ENCODE measurements around the gene RPS24. TPM values are rescaled to one million over a fixed set of nuclear protein-coding genes. Genes with fewer than 3 reads are reported as not detected.
"Not testable (repeated sequence)": the region's sequence is repeated elsewhere in the genome, so short reads cannot be mapped to it uniquely, and the experiment has no call there.

Gene RPS24
- total RNA-seq, 1 donor from 2014 or later = 1,331 TPM

DNA sequence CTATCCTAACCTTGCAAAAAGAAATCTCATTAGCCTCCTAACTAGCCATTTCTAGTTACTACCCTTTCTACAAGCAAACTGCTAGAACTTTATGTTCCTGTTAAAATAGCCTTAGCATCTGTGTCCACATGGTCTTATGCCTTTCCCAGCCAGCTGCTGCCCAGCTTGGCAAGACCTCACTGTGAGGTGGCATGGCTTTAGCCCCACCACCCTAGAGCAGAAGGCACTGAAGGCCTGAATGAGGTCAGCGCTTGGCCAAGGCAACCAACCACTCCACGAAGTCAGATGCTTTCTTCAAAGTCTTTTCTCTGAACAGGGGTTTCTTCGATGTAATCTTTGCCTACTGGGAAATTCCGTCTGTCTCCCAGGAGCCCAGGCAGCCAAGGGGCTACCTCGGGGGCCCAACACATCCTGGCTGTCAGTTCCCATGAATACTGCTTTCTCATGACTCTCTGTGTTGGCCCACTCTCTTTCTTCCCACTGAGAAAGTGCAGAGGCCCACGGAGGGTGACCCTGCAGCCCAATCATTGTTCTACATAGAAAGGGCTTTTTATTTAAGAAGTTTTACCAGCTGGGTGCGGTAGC lies 45.9 kb upstream of the RPS24 start:
- H4K20me1 ChIP-seq (ENCODE audit: insufficient read depth, low read length) = peaks cover 13% of the 10 kb centered on the region
- no peak for FAIRE-seq

DNA sequence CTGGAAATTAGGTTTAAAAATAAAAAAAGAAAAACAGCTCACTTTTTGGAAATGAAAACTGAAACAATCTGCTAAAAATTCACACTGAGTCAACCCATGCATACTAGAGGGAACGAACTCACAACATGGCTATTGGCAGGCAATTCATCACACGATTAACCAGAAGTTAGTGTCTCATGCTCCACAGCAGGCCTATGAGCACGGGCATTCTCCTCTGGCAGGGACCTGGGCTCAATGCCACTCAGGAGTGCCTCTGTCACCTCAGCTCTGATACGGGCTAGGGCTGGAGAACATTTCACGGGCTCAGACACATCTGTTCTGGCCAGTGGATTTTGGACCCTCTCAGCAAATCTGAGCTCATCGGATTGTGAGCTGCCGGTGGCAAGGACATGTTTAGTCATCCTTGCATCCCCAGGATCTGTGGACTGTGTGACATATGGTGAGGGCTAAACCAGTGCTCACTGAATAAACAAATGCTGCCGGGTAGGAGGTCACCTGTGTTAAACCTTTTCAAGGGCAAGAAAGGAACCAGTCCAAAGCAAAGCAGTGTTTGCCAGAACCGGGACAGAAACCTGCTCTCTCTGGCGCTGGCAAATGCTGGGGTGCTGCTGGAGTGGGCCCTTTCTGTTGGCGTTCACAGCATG lies 44.5 kb upstream of the RPS24 start:
- Histone ChIP-seq H4K20me1 (ENCODE audit: insufficient read depth, low read length) (peaks cover 24% of the 10 kb centered on the region), H3K27ac (ENCODE audit: low read depth, low read length) (peak overlapping the region; percentile 42), H3K4me3 (ENCODE audit: insufficient read depth, low read depth, low read length) (no peak overlapping the region), H3K4me1 (ENCODE audit: insufficient read depth, low read length) (peaks cover 14% of the 10 kb centered on the region), H3K79me2 (ENCODE audit: insufficient read depth, low read length) (no peaks in the 10 kb centered on the region), H3K9ac (ENCODE audit: low read length) (peak overlapping the region; percentile 4), H3K27me3 (ENCODE audit: insufficient read depth, low read length) (no peaks in the 10 kb centered on the region), H2AFZ (ENCODE audit: low read depth, low read length) (no peak overlapping the region), H3K4me2 (ENCODE audit: low read length) (peak overlapping the region; percentile 42), H3K9me3 (ENCODE audit: insufficient read depth, low read depth, low read length) (no peaks in the 10 kb centered on the region), H3K36me3 (ENCODE audit: insufficient read depth, low read length) (peaks cover 65% of the 10 kb centered on the region)
- Mint-ChIP-seq H3K27ac (ENCODE audit: unreplicated experiment) (no peak overlapping the region), H3K36me3 (ENCODE audit: low read depth, unreplicated experiment) (peaks cover 41% of the 10 kb centered on the region), H3K4me1 (ENCODE audit: low read depth, unreplicated experiment) (peaks cover 4% of the 10 kb centered on the region), H3K9me3 (ENCODE audit: unreplicated experiment) (no peaks in the 10 kb centered on the region), H3K27me3 (ENCODE audit: low read depth, unreplicated experiment) (no peaks in the 10 kb centered on the region), H3K4me3 (ENCODE audit: unreplicated experiment) (no peak overlapping the region)
- TF ChIP-seq EZH2 (IDR thresholded peaks at IDR 0.05; ENCODE audit: insufficient read depth, low read length) = no peak
- TF ChIP-seq, protein P1, sequence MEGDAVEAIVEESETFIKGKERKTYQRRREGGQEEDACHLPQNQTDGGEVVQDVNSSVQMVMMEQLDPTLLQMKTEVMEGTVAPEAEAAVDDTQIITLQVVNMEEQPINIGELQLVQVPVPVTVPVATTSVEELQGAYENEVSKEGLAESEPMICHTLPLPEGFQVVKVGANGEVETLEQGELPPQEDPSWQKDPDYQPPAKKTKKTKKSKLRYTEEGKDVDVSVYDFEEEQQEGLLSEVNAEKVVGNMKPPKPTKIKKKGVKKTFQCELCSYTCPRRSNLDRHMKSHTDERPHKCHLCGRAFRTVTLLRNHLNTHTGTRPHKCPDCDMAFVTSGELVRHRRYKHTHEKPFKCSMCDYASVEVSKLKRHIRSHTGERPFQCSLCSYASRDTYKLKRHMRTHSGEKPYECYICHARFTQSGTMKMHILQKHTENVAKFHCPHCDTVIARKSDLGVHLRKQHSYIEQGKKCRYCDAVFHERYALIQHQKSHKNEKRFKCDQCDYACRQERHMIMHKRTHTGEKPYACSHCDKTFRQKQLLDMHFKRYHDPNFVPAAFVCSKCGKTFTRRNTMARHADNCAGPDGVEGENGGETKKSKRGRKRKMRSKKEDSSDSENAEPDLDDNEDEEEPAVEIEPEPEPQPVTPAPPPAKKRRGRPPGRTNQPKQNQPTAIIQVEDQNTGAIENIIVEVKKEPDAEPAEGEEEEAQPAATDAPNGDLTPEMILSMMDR (IDR thresholded peaks at IDR 0.05; ENCODE audit: insufficient read depth, low read depth, low read length) = no peak
- FAIRE-seq (no peak), DNase-seq (ENCODE audit: low read depth) (peak; percentile 47)

More for the DNA sequence above, 45.9 kb upstream of the RPS24 start:
- Mint-ChIP-seq H3K36me3 (ENCODE audit: low read depth, unreplicated experiment) (peaks cover 41% of the 10 kb centered on the region), H3K4me1 (ENCODE audit: low read depth, unreplicated experiment) (peaks cover 11% of the 10 kb centered on the region), H3K27me3 (ENCODE audit: low read depth, unreplicated experiment) (no peaks in the 10 kb centered on the region), H3K4me3 (ENCODE audit: unreplicated experiment) (no peak overlapping the region), H3K27ac (ENCODE audit: unreplicated experiment) (no peak overlapping the region), H3K9me3 (ENCODE audit: unreplicated experiment) (no peaks in the 10 kb centered on the region)
- H3K36me3 ChIP-seq (ENCODE audit: insufficient read depth, low read length) = peaks cover 64% of the 10 kb centered on the region
- TF ChIP-seq, protein P1 (IDR thresholded peaks at IDR 0.05; ENCODE audit: insufficient read depth, low read depth, low read length) = no peak
- TF ChIP-seq EZH2 (IDR thresholded peaks at IDR 0.05; ENCODE audit: insufficient read depth, low read length) = no peak
- H3K27me3 ChIP-seq (ENCODE audit: insufficient read depth, low read length) = no peaks in the 10 kb centered on the region
- peaks cover 24% of the 10 kb centered on the region for H3K4me1 ChIP-seq (ENCODE audit: insufficient read depth, low read length)
- no peak overlapping the region for H3K27ac ChIP-seq (ENCODE audit: low read depth, low read length)
- DNase-seq (ENCODE audit: low read depth) = no peak
- no peak overlapping the region for H2AFZ ChIP-seq (ENCODE audit: low read depth, low read length)
- H3K9me3 ChIP-seq (ENCODE audit: insufficient read depth, low read depth, low read length) = no peaks in the 10 kb centered on the region
- no peak overlapping the region for H3K9ac ChIP-seq (ENCODE audit: low read length)
- H3K79me2 ChIP-seq (ENCODE audit: insufficient read depth, low read length) = no peaks in the 10 kb centered on the region
- no peak overlapping the region for H3K4me2 ChIP-seq (ENCODE audit: low read length)
- H3K4me3 ChIP-seq (ENCODE audit: insufficient read depth, low read depth, low read length) = no peak overlapping the region

DNA sequence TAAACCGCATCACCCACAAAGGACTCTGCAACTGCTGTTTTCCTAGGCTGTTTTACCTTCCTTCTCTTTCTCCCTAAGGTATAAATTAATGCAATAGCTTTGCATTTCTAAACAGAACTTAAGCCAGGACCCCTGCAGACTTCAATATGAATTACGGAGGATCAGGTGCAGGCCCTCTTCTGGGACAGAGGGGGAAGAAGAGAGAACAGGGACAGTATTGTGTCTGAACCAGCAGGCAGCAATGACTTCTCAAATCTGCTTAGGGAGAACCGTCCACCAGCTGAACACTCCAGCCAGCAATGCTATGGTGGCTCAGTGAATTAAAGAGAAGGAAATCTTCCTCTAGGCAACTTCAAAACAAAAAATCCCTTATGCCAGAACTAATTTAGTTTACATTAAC lies 40.0 kb upstream of the RPS24 start:
- peaks cover 4% of the 10 kb centered on the region for H3K4me1 Mint-ChIP-seq (ENCODE audit: low read depth, unreplicated experiment)
- no peak for DNase-seq (ENCODE audit: low read depth)
- Histone ChIP-seq H3K4me2 (ENCODE audit: low read length) (no peak overlapping the region), H3K79me2 (ENCODE audit: insufficient read depth, low read length) (no peaks in the 10 kb centered on the region), H3K27ac (ENCODE audit: low read depth, low read length) (no peak overlapping the region), H3K4me1 (ENCODE audit: insufficient read depth, low read length) (peaks cover 13% of the 10 kb centered on the region), H4K20me1 (ENCODE audit: insufficient read depth, low read length) (peaks cover 19% of the 10 kb centered on the region), H3K36me3 (ENCODE audit: insufficient read depth, low read length) (peaks cover 34% of the 10 kb centered on the region), H3K9me3 (ENCODE audit: insufficient read depth, low read depth, low read length) (no peaks in the 10 kb centered on the region), H3K27me3 (ENCODE audit: insufficient read depth, low read length) (no peaks in the 10 kb centered on the region), H3K4me3 (ENCODE audit: insufficient read depth, low read depth, low read length) (no peak overlapping the region), H2AFZ (ENCODE audit: low read depth, low read length) (no peak overlapping the region), H3K9ac (ENCODE audit: low read length) (no peak overlapping the region)
- H3K4me3 Mint-ChIP-seq (ENCODE audit: unreplicated experiment) = no peak overlapping the region
- no peaks in the 10 kb centered on the region for H3K27me3 Mint-ChIP-seq (ENCODE audit: low read depth, unreplicated experiment)
- no peak overlapping the region for H3K27ac Mint-ChIP-seq (ENCODE audit: unreplicated experiment)
- peaks cover 25% of the 10 kb centered on the region for H3K36me3 Mint-ChIP-seq (ENCODE audit: low read depth, unreplicated experiment)
- no peak for FAIRE-seq
- TF ChIP-seq EZH2 (IDR thresholded peaks at IDR 0.05; ENCODE audit: insufficient read depth, low read length) = no peak
- TF ChIP-seq, protein P1 (IDR thresholded peaks at IDR 0.05; ENCODE audit: insufficient read depth, low read depth, low read length) = no peak
- H3K9me3 Mint-ChIP-seq (ENCODE audit: unreplicated experiment) = peaks cover 2% of the 10 kb centered on the region

DNA sequence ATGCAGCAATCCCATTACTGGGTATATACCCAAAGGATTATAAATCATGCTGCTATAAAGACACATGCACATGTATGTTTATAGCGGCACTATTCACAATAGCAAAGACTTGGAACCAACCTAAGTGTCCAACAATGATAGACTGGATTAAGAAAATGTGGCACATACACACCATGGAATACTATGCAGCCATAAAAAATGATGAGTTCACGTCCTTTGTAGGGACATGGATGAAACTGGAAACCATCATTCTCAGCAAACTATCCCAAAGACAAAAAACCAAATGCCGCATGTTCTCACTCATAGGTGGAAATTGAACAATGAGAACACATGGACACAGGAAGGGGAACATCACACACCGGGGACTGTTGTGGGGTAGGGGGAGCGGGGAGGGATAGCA lies 34.9 kb upstream of the RPS24 start:
- peaks cover 45% of the 10 kb centered on the region for H3K36me3 ChIP-seq (ENCODE audit: insufficient read depth, low read length)
- H3K79me2 ChIP-seq (ENCODE audit: insufficient read depth, low read length); H3K9me3 Mint-ChIP-seq (ENCODE audit: unreplicated experiment); H4K20me1 ChIP-seq (ENCODE audit: insufficient read depth, low read length); H3K9me3 ChIP-seq (ENCODE audit: insufficient read depth, low read depth, low read length); H3K27ac ChIP-seq (ENCODE audit: low read depth, low read length); H3K4me2 ChIP-seq (ENCODE audit: low read length); H3K4me3 Mint-ChIP-seq (ENCODE audit: unreplicated experiment); H3K27me3 ChIP-seq (ENCODE audit: insufficient read depth, low read length); H3K4me1 ChIP-seq (ENCODE audit: insufficient read depth, low read length); H2AFZ ChIP-seq (ENCODE audit: low read depth, low read length); H3K27me3 Mint-ChIP-seq (ENCODE audit: low read depth, unreplicated experiment); H3K4me1 Mint-ChIP-seq (ENCODE audit: low read depth, unreplicated experiment); H3K9ac ChIP-seq (ENCODE audit: low read length); DNase-seq (ENCODE audit: low read depth); FAIRE-seq; H3K4me3 ChIP-seq (ENCODE audit: insufficient read depth, low read depth, low read length); H3K27ac Mint-ChIP-seq (ENCODE audit: unreplicated experiment): not testable (repeated sequence)
- H3K36me3 Mint-ChIP-seq (ENCODE audit: low read depth, unreplicated experiment) = peaks cover 28% of the 10 kb centered on the region
